Spleen (tissue), 7 donors: ENCODE data around the gene STAG1.

Experiments
- CTCF ChIP-seq, 11 experiments: fragments of 200-600 bp in 7 of 11; fragments of 450-650 bp in 4 of 11; sonication (generic) in 4 of 11; IDR thresholded peaks in 8 of 11; conservative IDR thresholded peaks in 3 of 11; 1 replicate in 7 of 11; 2 replicates in 4 of 11; pipeline versions ENCODE4 v1.4.0 to v1.8.0; 2016 to 2021; ENCODE audit warnings: antibody characterized with exemption in 11 of 11, inconsistent platforms in 4 of 11, mild to moderate bottlenecking in 1 of 11
- POLR2A ChIP-seq, 3 donors: fragments of 450-650 bp; IDR thresholded peaks; one replicate each; pipeline ENCODE4 v1.5.1; 2017; ENCODE audit warnings: antibody characterized with exemption in 3 of 3, mild to moderate bottlenecking in 1 of 3
- POLR2AphosphoS5 ChIP-seq, 3 donors: sonication (generic); formaldehyde crosslinking; IDR thresholded peaks; one replicate each; pipeline ENCODE4 v1.5.1; 2017; ENCODE audit warnings: antibody characterized with exemption in 3 of 3
- donor health status: DM: no; HTN: no; CAD: no; lungs with moderate emphysema.
- donor health status: DM: no; HTN: no; CAD: no.
- donor health status: DM: no; HTN: no; CAD: no.

- TF ChIP-seq POLR2A (IDR thresholded peaks at IDR 0.05) (no peak), CTCF (IDR thresholded peaks at IDR 0.05 in 8 of 11, conservative IDR thresholded peaks at IDR 0.05 in 3 of 11) (no peak), POLR2AphosphoS5 (IDR thresholded peaks at IDR 0.05) (no peak)
Observed at GRCh38 chr3:136350132-136350531, 402.0 kb downstream of the STAG1 start.
